ENCODE results near the gene UCHL1.
A peak's percentile ranks its signal among the peaks of the same experiment; 100 is the strongest.
"Not testable (repeated sequence)": the region's sequence is repeated elsewhere in the genome, so short reads cannot be mapped to it uniquely, and the experiment has no call there.

Gene UCHL1

GRCh38 chr4:41290479-41290878 is 33.8 kb downstream of the UCHL1 start:
- no peak for DNase-seq (ENCODE audit: low spot score)

- DNase-seq (ENCODE audit: low spot score): no peak
Measured at GRCh38 chr4:41294445-41295062, 37.8 kb downstream of the UCHL1 start.

GRCh38 chr4:41296995-41297394 is 40.3 kb downstream of the UCHL1 start:
- no peak for DNase-seq (ENCODE audit: low spot score)

- DNase-seq (ENCODE audit: low spot score): peak; percentile 4
Measured at GRCh38 chr4:41297832-41298231, 41.1 kb downstream of the UCHL1 start.

GRCh38 chr4:41299486-41299885 is 42.8 kb downstream of the UCHL1 start:
- DNase-seq (ENCODE audit: low spot score): no peak

- no peak for DNase-seq (ENCODE audit: low spot score)
Measured at GRCh38 chr4:41301137-41301536, 44.4 kb downstream of the UCHL1 start.

- DNase-seq (ENCODE audit: low spot score): no peak
Measured at GRCh38 chr4:41303372-41304118, 46.8 kb downstream of the UCHL1 start.

- DNase-seq (ENCODE audit: low spot score): no peak
Measured at GRCh38 chr4:41304221-41304620, 47.5 kb downstream of the UCHL1 start.

- DNase-seq (ENCODE audit: low spot score): no peak
Measured at GRCh38 chr4:41305476-41305875, 48.7 kb downstream of the UCHL1 start.

- no peak for DNase-seq (ENCODE audit: low spot score)
Measured at GRCh38 chr4:41307638-41308037, 50.9 kb downstream of the UCHL1 start.

GRCh38 chr4:41308398-41308797 is 51.7 kb downstream of the UCHL1 start:
- no peak for DNase-seq (ENCODE audit: low spot score)

GRCh38 chr4:41315426-41315825 is 58.7 kb downstream of the UCHL1 start:
- DNase-seq (ENCODE audit: low spot score): not testable (repeated sequence)

GRCh38 chr4:41315862-41316261 is 59.1 kb downstream of the UCHL1 start:
- no peak for DNase-seq (ENCODE audit: low spot score)
